SKM-1 (cell line): ENCODE results near the gene ARPIN.
A peak's percentile ranks its signal among the peaks of the same experiment; 100 is the strongest.
"Not testable (repeated sequence)": the region's sequence is repeated elsewhere in the genome, so short reads cannot be mapped to it uniquely, and the experiment has no call there.

Experiments
- DNase-seq: peaks from one replicate; lab custom pipeline; 2025; ENCODE audit not compliant: unreplicated experiment; lab: John Stamatoyannopoulos, UW

The ARPIN gene

GRCh38 chr15:89910891-89911626, 1.7 kb downstream of the ARPIN start:
- peak; percentile 63 for DNase-seq

DNA sequence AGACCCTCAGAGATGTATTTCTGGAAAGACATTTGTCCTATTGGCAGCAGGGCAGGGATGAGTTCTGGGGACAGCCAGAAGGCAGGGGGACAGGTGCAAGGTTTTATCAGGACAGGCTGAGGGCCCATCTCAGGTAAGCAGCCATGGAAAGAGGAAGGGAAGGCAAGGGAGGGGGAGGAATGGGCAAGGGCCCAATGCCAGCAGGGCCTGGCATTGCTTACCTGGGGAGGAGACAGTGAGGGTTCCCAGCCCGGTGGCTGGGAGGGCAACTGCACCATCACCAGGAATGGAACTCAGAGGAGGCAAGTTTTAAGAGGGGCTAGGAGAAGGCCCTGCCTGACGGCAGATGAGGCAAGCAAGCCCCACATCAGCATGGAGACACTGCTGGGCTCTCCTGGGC, 3.1 kb downstream of the ARPIN start:
- no peak for DNase-seq

DNA sequence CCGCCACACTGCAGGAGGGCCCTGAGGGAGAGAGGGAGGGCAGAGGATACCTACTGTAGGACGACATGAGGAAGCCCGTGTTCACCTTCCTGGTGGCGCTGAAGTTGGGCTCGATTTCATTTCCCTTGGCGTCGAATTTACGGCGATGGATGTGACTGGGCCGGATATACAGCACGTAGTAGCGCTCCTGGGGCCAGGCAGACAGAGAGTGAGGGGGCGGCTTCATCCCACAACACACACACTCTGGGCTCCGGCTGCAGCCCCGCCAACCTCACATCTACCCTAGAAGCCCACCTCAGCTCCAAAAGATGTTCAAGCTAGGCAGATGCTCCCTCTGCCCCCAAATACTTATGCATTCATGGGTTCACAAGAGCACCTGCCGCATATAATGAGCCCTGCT, 4.5 kb downstream of the ARPIN start:
- DNase-seq: no peak

DNA sequence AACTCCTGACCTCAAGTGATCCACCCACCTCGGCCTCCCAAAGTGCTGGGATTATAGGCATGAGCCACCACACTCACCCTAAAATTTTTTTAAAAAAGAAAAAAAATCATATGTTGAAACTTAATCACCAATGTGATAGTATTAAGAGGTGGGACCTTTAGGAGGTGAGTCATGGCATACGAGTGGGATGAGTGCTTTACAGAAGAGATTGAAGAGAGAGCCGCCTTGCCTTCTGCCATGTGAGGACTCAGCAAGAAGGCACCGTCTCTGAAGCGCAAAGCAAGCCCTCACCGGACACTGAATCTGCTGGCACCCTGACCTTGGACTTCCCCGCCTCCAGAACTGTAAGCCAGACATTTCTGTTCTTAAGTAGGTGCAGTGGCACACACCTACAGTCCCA, 5.5 kb downstream of the ARPIN start:
- DNase-seq: no peak

DNA sequence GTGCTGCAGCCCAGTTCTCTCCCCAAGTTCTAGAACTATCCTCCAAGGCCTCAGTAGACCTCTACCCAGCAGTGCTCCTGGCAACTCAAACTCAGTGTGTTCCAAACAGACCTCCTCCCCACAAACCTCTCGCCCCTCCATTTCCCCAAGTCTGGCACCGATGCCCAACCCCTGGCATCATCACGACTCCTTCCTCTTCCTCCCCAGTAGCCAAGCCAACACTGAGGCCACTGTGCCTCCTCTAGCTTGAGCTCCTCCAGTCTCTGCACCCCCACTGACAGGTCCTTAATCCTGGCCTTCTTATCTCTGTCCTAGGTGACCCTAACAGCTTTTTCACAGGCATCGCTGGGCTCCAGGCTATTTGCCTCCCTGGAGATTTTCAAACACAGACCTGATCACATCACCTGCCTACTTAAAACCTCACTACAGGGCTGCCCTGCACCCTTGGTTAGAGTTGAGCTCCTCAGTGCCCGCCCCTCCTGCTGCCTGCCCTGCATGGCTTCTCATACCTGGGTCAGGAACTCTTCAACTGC, 6.8 kb downstream of the ARPIN start:
- DNase-seq: no peak

DNA sequence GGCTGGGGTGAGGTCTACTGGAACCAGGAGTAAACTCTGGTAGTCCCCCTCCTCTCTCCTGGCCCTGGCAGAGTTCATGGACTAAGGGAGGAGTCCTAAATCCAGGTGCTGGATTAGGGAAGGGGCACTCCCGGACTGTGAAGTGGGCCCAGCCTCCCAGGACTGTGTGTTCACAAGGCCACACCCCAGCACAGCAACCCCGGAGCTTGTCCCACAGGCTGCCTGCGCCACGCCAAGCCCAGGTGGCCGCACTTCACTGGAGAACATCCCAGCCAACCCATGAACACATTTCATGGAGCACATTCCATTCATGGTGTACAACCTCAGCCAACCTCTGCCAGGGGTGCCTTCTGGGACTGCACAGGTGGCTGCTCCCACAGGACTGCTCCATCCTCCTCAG, 8.2 kb downstream of the ARPIN start:
- DNase-seq: no peak

GRCh38 chr15:89903858-89904130, 9.0 kb downstream of the ARPIN start:
- no peak for DNase-seq

DNA sequence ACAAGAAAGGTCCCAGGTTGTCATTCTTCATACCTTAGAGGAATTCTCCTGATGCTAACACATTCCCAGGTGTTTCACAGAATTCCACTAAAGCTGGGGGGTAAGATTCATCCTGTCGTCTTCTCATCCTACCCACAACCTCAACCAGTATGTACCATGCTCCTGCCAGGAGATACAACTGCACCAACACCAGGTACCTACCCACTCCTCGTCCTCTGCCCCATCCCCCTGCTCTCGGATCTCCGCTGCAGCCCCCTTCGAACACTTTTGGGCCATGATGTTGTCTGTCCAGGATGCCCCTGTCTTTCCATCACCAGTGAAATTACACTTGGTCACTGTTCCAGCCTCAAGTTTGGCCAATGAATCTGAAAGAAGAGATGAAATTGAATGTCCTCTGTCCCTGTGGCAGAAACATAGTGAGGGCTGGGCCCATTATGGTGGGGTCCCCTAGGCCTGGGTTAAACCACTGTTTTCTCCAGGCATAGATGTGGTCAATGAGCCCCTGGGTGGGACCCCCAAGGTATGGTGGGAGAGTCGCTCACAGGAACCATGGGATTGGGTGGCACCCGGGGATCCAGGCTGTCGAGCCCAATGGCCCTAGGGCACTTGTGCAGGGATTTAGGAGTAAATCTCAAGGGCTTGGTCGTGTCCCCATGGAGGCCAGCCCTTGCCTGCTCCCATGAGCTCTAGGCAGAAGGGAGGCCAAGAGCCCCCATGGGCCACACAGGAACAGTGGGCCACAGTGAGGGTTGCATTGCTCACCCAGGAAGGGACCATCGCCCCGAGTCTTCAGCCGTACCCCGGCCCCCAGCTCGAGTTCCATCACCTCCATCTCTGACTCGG, 9.5 kb downstream of the ARPIN start:
- DNase-seq: no peak

GRCh38 chr15:89900849-89901248, 11.9 kb downstream of the ARPIN start:
- no peak for DNase-seq

- no peak for DNase-seq
These were observed 12.7 kb downstream of the ARPIN start for GRCh38 chr15:89899951-89900567.

DNA sequence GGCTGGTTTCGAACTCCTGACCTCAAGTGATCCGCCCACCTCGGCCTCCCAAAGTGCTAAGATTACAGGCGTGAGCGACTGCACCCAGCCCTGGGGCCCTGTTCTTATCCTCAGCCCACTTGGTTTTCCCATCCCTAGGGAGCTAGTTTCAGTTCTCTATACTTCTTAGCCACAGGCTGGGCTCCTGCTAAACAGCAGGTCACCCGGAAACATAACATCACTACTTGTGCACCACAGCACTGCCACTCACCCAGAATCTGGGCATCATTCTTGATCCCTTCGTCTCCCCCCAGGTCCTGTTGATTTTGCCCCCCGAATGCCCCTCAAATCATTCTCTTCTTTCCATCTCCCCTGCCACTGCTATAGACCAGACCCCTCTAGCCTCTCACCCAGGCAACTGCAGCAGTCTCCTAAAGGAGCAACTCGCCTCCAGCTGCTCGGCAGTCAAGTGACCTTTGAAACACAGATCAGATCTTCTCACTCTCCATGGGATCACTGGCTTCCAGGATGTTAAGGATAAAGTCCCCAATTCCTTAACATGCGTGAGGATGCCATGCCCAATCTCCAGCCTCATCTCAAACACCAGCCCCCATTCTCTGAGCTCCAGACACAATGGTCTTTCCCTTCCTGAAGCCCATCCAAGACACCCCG, 13.3 kb downstream of the ARPIN start:
- peak; percentile 24 for DNase-seq

DNA sequence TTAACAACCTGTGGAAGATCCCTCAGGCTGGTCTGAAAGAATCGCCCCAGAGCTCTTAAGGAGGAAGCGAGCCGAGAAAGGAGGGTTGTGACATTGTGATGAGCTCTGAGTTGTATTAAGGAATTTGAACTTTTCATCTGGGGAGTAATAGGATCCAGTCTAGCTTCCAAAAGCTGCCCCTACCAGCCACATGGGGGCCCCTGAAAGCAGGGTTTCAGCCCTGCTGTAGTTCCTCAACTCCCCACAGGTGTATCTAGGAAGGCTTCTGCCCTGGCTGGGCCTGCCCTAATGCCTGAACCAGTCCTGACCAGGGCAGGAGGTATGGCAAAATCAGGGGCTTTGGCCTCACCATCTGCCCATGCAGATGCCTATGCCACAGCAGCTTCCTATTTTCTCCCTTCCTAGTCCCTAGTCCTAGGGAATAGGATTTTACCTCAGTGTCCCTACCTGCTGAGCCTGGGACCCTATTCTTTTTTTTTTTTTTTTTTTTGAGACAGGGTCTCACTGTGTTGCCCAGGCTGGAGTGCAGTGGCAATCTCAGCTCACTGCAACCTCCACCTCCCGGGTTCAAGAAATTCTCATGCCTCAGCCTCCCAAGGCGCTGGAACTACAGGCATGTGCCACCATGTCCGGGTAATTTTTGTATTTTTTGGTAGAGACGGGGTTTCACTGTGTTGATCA, 14.0 kb downstream of the ARPIN start:
- peak; percentile 29 for DNase-seq

- no peak for DNase-seq
These were observed 14.6 kb downstream of the ARPIN start for GRCh38 chr15:89898146-89898545.

GRCh38 chr15:89893696-89894447, 18.9 kb downstream of the ARPIN start, which contains the start of gene AP3S2:
TSS of gene AP3S2 (minus strand) at chr15:89893994. CDS start at chr15:89893949, 45 bp downstream.
- DNase-seq: peak; percentile 92

- no peak for DNase-seq
These were observed 19.7 kb downstream of the ARPIN start for GRCh38 chr15:89893027-89893426.

GRCh38 chr15:89888214-89888804, 24.4 kb downstream of the ARPIN start:
- no peak for DNase-seq

DNA sequence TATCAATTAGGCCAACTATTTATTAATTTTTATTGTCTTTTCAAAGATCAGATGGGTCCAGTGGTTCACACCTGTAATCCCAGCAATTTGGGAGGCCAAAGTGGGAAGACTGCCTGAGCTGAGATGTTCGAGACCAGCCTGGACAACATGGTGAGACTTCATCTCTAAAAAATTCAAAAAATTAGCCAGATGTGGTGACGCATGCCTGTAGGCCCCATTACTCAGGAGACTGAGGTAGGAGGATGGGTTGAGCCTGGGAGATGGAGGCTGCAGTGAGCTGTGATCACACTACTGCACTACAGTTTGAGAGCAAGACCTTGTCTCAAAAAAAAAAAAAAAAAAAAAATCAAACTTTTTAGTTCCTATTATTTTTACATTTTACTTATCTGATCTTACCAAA, 27.1 kb downstream of the ARPIN start:
- no peak for DNase-seq

DNA sequence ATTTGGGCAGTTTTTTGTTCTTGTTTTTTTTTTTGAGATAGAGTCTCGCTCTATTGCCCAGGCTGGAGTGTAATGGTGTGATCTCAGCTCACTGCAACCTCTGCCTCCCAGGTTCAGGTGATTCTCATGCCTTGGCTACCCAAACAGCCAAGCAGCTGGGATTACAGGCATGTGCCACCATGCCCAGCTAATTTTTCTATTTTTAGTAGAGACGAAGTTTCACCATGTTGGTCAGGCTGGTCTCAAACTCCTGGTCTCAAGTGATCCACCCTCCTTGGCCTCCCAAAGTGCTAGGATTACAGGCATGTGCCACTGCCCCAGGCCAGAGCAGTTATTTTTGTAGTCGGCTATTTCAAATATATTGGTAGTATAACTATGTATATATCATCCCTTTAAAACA, 27.6 kb downstream of the ARPIN start:
- not testable (repeated sequence) for DNase-seq

DNA sequence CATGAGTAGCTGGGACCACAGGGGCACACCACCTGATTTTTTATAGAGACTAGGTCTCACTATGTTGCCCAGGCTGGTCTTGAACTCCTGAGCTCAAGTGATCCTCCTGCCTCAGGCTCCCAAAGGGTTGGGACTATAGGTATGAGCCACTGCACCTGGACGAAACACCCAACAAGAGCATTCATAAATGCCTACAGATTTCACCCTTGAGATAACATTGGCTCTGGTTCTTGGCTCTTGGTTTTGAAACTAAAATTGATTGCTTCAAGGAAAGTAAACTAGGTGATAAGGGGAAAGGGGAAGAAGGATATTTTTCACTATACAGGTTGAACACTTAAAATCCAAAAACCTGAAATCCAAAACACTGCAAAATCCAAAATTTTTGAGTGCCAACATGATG, 29.2 kb downstream of the ARPIN start:
- DNase-seq: no peak

DNA sequence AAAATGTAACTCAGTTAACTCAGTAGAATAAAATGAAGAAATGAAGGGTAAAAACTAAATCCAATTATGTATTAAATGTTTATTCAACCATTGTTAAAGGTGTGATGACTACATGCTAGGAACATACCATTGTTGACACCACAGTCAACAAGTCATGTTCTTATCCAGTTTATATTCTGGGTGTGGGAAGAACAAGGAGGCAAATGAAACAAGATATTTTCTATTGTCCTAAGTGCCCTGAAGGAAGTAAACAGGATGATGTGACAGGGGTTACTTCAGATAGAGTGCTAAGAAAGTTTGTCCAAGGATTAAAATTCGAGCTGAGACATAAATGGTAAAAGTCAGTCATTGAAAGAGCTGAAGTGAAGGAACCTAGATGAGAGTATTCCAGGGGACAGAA, 32.0 kb downstream of the ARPIN start:
- DNase-seq: no peak
